ENCODE data around the gene HYAL2.
A peak's percentile ranks its signal among the peaks of the same experiment; 100 is the strongest.

Gene HYAL2

GRCh38 chr3:50303013-50303815 lies 19.3 kb downstream of the HYAL2 start, which contains the start of gene HYAL1:
Gene HYAL1 (minus strand): TSS chr3:50303574. CDS start chr3:50302956, 618 bp downstream.
- DNase-seq: peak; percentile 86

- no peak for DNase-seq
These were observed 20.2 kb downstream of the HYAL2 start for GRCh38 chr3:50302095-50303012.

GRCh38 chr3:50300681-50301254 lies 21.8 kb downstream of the HYAL2 start:
- DNase-seq: no peak

GRCh38 chr3:50299929-50300680 lies 22.4 kb downstream of the HYAL2 start:
- DNase-seq: no peak

GRCh38 chr3:50299638-50299928 lies 23.0 kb downstream of the HYAL2 start:
- DNase-seq: no peak

- DNase-seq: peak; percentile 99
These were observed 23.5 kb downstream of the HYAL2 start, which contains the start of the genes HYAL3 and NAA80 for GRCh38 chr3:50298836-50299637. Gene HYAL3 (minus strand): TSS chr3:50299405. CDS start chr3:50295602, 3,803 bp downstream. Gene NAA80 (minus strand): TSS chr3:50299405. CDS start chr3:50297463, 1,942 bp downstream.

GRCh38 chr3:50297896-50298725 lies 24.4 kb downstream of the HYAL2 start:
- DNase-seq: no peak

- DNase-seq: no peak
These were observed 25.2 kb downstream of the HYAL2 start for GRCh38 chr3:50297384-50297775.

- DNase-seq: no peak
These were observed 25.7 kb downstream of the HYAL2 start for GRCh38 chr3:50296721-50297383.

GRCh38 chr3:50295553-50296431 lies 26.8 kb downstream of the HYAL2 start:
- DNase-seq: no peak

- no peak for DNase-seq
These were observed 27.8 kb downstream of the HYAL2 start for GRCh38 chr3:50294492-50295403.

- no peak for DNase-seq
These were observed 28.5 kb downstream of the HYAL2 start for GRCh38 chr3:50294089-50294488.

GRCh38 chr3:50293079-50293801 lies 29.3 kb downstream of the HYAL2 start:
- DNase-seq: no peak

- peak; percentile 98 for DNase-seq
These were observed 30.1 kb downstream of the HYAL2 start, which contains the start of gene IFRD2 for GRCh38 chr3:50292159-50293078. Gene IFRD2 (minus strand): TSS chr3:50292429. CDS start chr3:50292274, 155 bp downstream.

- no peak for DNase-seq
These were observed 32.3 kb downstream of the HYAL2 start for GRCh38 chr3:50290161-50290641.

- DNase-seq: no peak
These were observed 33.4 kb downstream of the HYAL2 start for GRCh38 chr3:50289130-50289529.

Data from NCI-H82 (cell line).